Right cardiac atrium (tissue), 5 donors: ENCODE measurements around the gene DNAJC27. TPM values are rescaled to one million over a fixed set of nuclear protein-coding genes. Genes with fewer than 3 reads are reported as not detected.

Source experiments
- ATAC-seq, 2 donors: fragments of 200-7000 bp; cut with Tn5 transposase; one replicate each; pipeline versions ENCODE4 v1.8.0 to v1.9.1; 2020; ENCODE audit warnings: moderate library complexity in 2 of 2, mild to moderate bottlenecking in 1 of 2
- DNase-seq, 3 donors: peaks; one replicate each; pipeline ENCODE4 v3.0.0-alpha.2; 2020
- H3K27ac ChIP-seq: one replicate; pipeline ENCODE4 v1.5.1; 2013; ENCODE audit warnings: mild to moderate bottlenecking, low read length, control low read depth, moderate library complexity
- H3K27me3 ChIP-seq: one replicate; pipeline ENCODE4 v1.6.1; 2013; ENCODE audit not compliant: control insufficient read depth, insufficient read depth
- H3K4me1 ChIP-seq: one replicate; pipeline ENCODE4 v1.6.1; 2013; ENCODE audit warnings: low read length; ENCODE audit not compliant: control insufficient read depth, insufficient read depth
- H3K4me3 ChIP-seq: one replicate; pipeline ENCODE4 v1.5.1; 2013; ENCODE audit warnings: low read length, control low read depth
- H3K9me3 ChIP-seq: one replicate; pipeline ENCODE4 v1.6.1; 2013; ENCODE audit warnings: low read length; ENCODE audit not compliant: control insufficient read depth
- WGBS: extraction: QIAGEN DNeasy Blood & Tissue Kit; methylation state at CpG from one replicate; pipeline ENCODE4 v1.1.7; 2013; 5-methylcytosine and 5-hydroxymethylcytosine counted together
- intact Hi-C, 4 donors: fragments of 100-400 bp; cut with DNase I; formaldehyde crosslinking; loops; one replicate each; pipeline versions ENCODE4 v1.11.0 to v1.14.0; 2022 to 2023
- polyA plus RNA-seq: library from polyadenylated mRNA; stranded (reverse); fragments of 200-250 nt; gene quantifications from one replicate; pipeline ENCODE4 v1.2.3, GENCODE V29; 2013
- total RNA-seq, 4 donors: library from RNA; stranded (reverse); fragmentation: NEBNext Ultra II Directional; extraction: Animal tissue kit (Norgen Biotek cat#: 25700); gene quantifications; one replicate each; pipeline ENCODE4 v1.2.1, GENCODE V29; 2021
- donor health status: healthy with polysubstance abuse.
- donor health status: DM: no; HTN: yes; CAD: no.
- donor health status: DM: no; HTN: no; CAD: no.
- donor health status: DM: no; HTN: yes; CAD: no; lungs with severe emphysema.
- donor health status: DM: yes; HTN: yes; CAD: no.

DNAJC27 gene
- total and polyA plus RNA-seq, 5 donors: 4.1 to 10.4 (median 8.9) TPM

DNA sequence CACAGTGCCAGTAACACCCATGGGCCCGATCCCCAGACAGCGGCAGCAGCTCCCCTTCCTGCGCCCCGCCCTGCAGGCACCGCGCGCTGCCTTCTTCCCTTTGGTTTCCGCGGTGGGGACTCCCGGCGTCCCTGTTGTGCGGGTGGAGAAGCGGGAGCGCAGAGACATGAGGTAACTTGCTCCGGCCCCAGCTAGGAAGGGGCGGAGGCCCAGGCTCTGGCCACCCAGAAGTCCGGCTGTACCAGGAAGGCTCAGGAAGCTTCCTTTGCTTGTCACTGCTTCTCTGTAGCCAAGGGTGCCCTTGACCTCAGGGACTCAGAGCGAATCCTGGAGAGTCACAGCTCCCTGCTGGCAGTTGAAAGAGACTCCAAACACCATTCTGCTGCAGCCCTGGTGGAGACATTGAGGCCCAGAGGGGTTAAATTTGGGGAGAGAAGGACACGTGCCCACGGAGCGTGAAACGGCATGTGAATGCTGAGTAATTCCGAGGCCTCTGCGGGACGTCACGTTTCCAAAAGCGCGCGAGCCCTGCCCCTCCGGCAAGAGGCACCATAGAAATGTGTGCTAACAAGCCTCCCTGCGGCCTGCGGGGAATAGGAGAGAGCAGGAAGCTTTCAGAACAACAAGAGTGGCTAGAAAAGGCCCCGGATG, 45.0 kb downstream of the DNAJC27 start:
- H3K27ac ChIP-seq: peak overlapping the region; percentile 2

GRCh38 chr2:24926220-24926601, 45.5 kb downstream of the DNAJC27 start:
- H3K4me3 ChIP-seq: no peak overlapping the region
- H3K9me3 ChIP-seq: no peaks in the 10 kb centered on the region
- H3K27me3 ChIP-seq: no peaks in the 10 kb centered on the region
- 79% methylated on average over 14 of the region's 14 CpGs for WGBS
- intact Hi-C loops: no loop called here
- H3K27ac ChIP-seq: no peak overlapping the region
- peak in 1 of 2 donors; percentile 4 for ATAC-seq
- H3K4me1 ChIP-seq: no peaks in the 10 kb centered on the region
- DNase-seq: no peak

More for the DNA sequence above, 45.0 kb downstream of the DNAJC27 start:
- WGBS: 17% methylated on average over 33 of the region's 33 CpGs
- Histone ChIP-seq H3K4me1 (no peaks in the 10 kb centered on the region), H3K4me3 (no peak overlapping the region), H3K9me3 (no peaks in the 10 kb centered on the region), H3K27me3 (no peaks in the 10 kb centered on the region)
- ATAC-seq (peak; percentile 83 to 84), DNase-seq (peak; percentile 84 to 90 (median 88))
- intact Hi-C loops: no loop called here

- Histone ChIP-seq H3K9me3 (no peaks in the 10 kb centered on the region), H3K4me3 (no peak overlapping the region), H3K4me1 (no peaks in the 10 kb centered on the region), H3K27ac (no peak overlapping the region), H3K27me3 (no peaks in the 10 kb centered on the region)
- intact Hi-C loops: no loop called here
- WGBS: 94% methylated on average over 10 of the region's 10 CpGs
- ATAC-seq: no peak
- no peak for DNase-seq
These were observed 45.9 kb downstream of the DNAJC27 start for GRCh38 chr2:24925815-24926214.

GRCh38 chr2:24924732-24925131, 47.0 kb downstream of the DNAJC27 start:
- H3K9me3 ChIP-seq: no peaks in the 10 kb centered on the region
- DNase-seq: no peak
- ATAC-seq: no peak
- 84% methylated on average over 6 of the region's 6 CpGs for WGBS
- H3K27ac ChIP-seq: no peak overlapping the region
- H3K27me3 ChIP-seq: no peaks in the 10 kb centered on the region
- intact Hi-C loops: no loop called here
- no peak overlapping the region for H3K4me3 ChIP-seq
- H3K4me1 ChIP-seq: no peaks in the 10 kb centered on the region

GRCh38 chr2:24924266-24924665, 47.5 kb downstream of the DNAJC27 start:
- Histone ChIP-seq H3K4me3 (no peak overlapping the region), H3K4me1 (no peaks in the 10 kb centered on the region), H3K9me3 (no peaks in the 10 kb centered on the region), H3K27ac (no peak overlapping the region), H3K27me3 (no peaks in the 10 kb centered on the region)
- intact Hi-C loops: no loop called here
- DNase-seq (no peak), ATAC-seq (no peak)
- 96% methylated on average over 5 of the region's 5 CpGs for WGBS

- Histone ChIP-seq H3K4me1 (no peaks in the 10 kb centered on the region), H3K27me3 (no peaks in the 10 kb centered on the region), H3K27ac (no peak overlapping the region), H3K4me3 (no peak overlapping the region), H3K9me3 (no peaks in the 10 kb centered on the region)
- no peak for DNase-seq
- no peak for ATAC-seq
- intact Hi-C loops: no loop called here
- WGBS: 95% methylated on average over 10 of the region's 10 CpGs
These were observed 48.6 kb downstream of the DNAJC27 start for GRCh38 chr2:24923106-24923505.

- H3K27ac ChIP-seq: no peak overlapping the region
- ATAC-seq: no peak
- H3K9me3 ChIP-seq: no peaks in the 10 kb centered on the region
- intact Hi-C loops: no loop called here
- no peak overlapping the region for H3K4me3 ChIP-seq
- no peaks in the 10 kb centered on the region for H3K27me3 ChIP-seq
- H3K4me1 ChIP-seq: no peaks in the 10 kb centered on the region
- DNase-seq: no peak
- 100% methylated on average over 1 of the region's 1 CpG for WGBS
These were observed 49.2 kb downstream of the DNAJC27 start for GRCh38 chr2:24922556-24922955.

DNA sequence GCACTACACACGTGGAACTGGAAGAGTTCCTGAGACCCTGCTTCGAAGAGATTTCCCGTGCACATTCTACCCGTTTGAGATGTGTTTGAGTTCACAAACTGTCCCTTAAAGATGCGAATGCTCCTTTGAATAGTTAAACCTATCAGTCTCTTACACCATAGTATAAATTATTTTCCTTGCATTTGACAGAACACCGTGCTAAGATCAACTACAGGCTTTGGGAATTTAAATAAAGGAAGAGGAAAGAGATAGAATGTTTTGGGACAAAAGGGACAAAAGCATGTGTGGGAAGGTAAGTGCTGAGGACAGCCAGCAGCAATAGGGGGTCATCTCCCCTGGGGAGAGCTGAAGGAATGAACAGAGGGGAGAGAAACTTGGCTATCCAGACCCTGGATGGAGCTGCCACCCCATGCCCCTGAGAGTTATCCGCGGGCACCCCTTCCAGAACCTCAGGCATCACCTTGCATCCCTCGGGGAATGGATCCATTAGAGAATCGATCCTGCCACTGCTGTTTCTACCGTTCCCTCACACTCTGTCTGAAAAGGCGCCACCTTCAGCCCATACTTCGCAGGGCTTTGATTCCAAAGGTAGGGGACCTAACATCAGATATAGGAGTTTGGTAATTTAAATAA, 50.8 kb downstream of the DNAJC27 start:
- H3K4me1 ChIP-seq: peaks cover 4% of the 10 kb centered on the region
- ATAC-seq: no peak

GRCh38 chr2:24920098-24920808, 51.5 kb downstream of the DNAJC27 start, which contains the start of gene ADCY3:
Gene ADCY3, minus strand, starts transcription at chr2:24920237. Its CDS starts 1,250 bp downstream, at chr2:24918987.
- Histone ChIP-seq H3K4me3 (peak within 1 kb of the TSS; percentile 95), H3K27ac (no peak within 1 kb of the TSS), H3K9me3 (no peaks in the 10 kb centered on the region), H3K27me3 (no peaks in the 10 kb centered on the region), H3K4me1 (peaks cover 4% of the 10 kb centered on the region)
- under 1% methylated on average over 103 of the region's 103 CpGs for WGBS
- peak; percentile 62 to 87 (median 85) for DNase-seq
- peak; percentile 68 to 84 for ATAC-seq
- intact Hi-C loops: no loop called here

More for the DNA sequence above, 50.8 kb downstream of the DNAJC27 start:
- no peak overlapping the region for H3K27ac ChIP-seq
- intact Hi-C loops: no loop called here
- H3K27me3 ChIP-seq: no peaks in the 10 kb centered on the region
- peak overlapping the region; percentile 95 for H3K4me3 ChIP-seq
- DNase-seq: no peak
- no peaks in the 10 kb centered on the region for H3K9me3 ChIP-seq
- 42% methylated on average over 13 of the region's 13 CpGs for WGBS

DNA sequence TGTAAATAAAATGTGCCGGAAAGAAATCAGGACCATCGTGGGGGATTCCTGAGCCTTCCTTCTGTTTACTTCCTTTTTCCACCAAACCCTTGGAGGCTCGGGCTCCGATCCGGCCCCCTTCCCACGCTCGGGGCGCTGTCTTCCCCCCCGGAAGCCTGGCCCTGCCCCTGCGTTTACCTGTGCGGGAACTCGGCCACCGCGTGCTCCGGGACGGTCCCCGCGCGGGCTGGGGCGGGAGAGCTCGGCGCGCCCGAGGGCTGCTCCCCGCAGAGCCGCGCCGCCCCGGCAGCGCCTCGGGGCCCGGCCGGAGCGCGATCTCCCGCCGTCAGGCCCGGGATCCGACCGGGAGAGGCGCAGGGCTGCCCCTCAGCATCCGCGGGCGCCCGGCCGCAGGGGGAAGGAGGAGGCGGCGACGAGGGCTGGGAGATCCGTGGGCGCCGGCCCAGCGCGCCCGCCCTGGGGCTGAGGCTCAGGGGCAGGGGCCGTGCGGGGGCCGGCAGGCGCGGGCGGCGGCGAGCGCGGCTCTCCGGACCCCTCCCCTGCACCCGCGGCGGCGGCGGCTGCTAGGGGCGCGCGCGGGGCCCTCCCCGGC, 52.2 kb downstream of the DNAJC27 start:
- Histone ChIP-seq H3K4me1 (peaks cover 4% of the 10 kb centered on the region), H3K4me3 (peak overlapping the region; percentile 95), H3K27ac (no peak overlapping the region), H3K27me3 (no peaks in the 10 kb centered on the region), H3K9me3 (no peaks in the 10 kb centered on the region)
- intact Hi-C loops: no loop called here
- 1% methylated on average over 76 of the region's 76 CpGs for WGBS
- DNase-seq: peak in 1 of 3 donors; percentile 80
- peak; percentile 5 to 12 for ATAC-seq

- 46% methylated on average over 13 of the region's 13 CpGs for WGBS
- intact Hi-C loops: no loop called here
- ATAC-seq (peak; percentile 11 to 15), DNase-seq (no peak)
- Histone ChIP-seq H3K4me1 (peaks cover 4% of the 10 kb centered on the region), H3K4me3 (peak overlapping the region; percentile 95), H3K27ac (no peak overlapping the region), H3K27me3 (no peaks in the 10 kb centered on the region), H3K9me3 (no peaks in the 10 kb centered on the region)
These were observed 52.7 kb downstream of the DNAJC27 start for GRCh38 chr2:24919037-24919505.
